Measurements from ENCODE around the gene MUSTN1. TPM values are rescaled to one million over a fixed set of nuclear protein-coding genes. Genes with fewer than 3 reads are reported as not detected.

The MUSTN1 gene
- total and polyA plus RNA-seq, 2 of the 13 experiments (the other 11 are each of a cell fraction or from before 2014, with no cell fraction given) = 0.84 to 1.4 TPM

GRCh38 chr3:52794612-52795099, 40.2 kb downstream of the MUSTN1 start, which contains the start of gene ITIH3 (continued):
- TF ChIP-seq ZNF747 (CRISPR knock-in tag; IDR thresholded peaks at IDR 0.05; ENCODE audit: borderline replicate concordance) = no peak
- TF ChIP-seq YY1 (IDR thresholded peaks at IDR 0.05; ENCODE audit: insufficient read depth, insufficient replicate concordance, low read depth, low read length) = peak; percentile 35
- TF ChIP-seq EP300 (IDR thresholded peaks at IDR 0.05; ENCODE audit: low read depth in 2 of 2, low read length in 2 of 2) = peak in 1 of 2 experiments; percentile 45; a peak in 1 of 4 replicates
- TF ChIP-seq EP300 (CRISPR knock-in tag; IDR thresholded peaks at IDR 0.05; ENCODE audit: borderline replicate concordance) = no peak
- TF ChIP-seq LBX2 (CRISPR knock-in tag; IDR thresholded peaks at IDR 0.05; ENCODE audit: borderline replicate concordance) = no peak
- 0 out of 2 replicates have a peak, but pooled peaks have one; percentile 52 for TF ChIP-seq ZNF446 (CRISPR knock-in tag; IDR thresholded peaks at IDR 0.05)
- no peak for TF ChIP-seq ZNF513 (CRISPR knock-in tag; conservative IDR thresholded peaks at IDR 0.05)
- TF ChIP-seq IKZF5 (CRISPR knock-in tag; IDR thresholded peaks at IDR 0.05) = 0 out of 2 replicates have a peak, but pooled peaks have one; percentile 38
- TF ChIP-seq RAD51 (IDR thresholded peaks at IDR 0.05; ENCODE audit: borderline replicate concordance) = no peak
- no peak for TF ChIP-seq ZNF674 (CRISPR knock-in tag; IDR thresholded peaks at IDR 0.05; ENCODE audit: low read depth)
- TF ChIP-seq ZFX (CRISPR knock-in tag; IDR thresholded peaks at IDR 0.05; ENCODE audit: low read depth) = peak; percentile 85
- no peak for TF ChIP-seq HOXA9 (CRISPR knock-in tag; IDR thresholded peaks at IDR 0.05; ENCODE audit: borderline replicate concordance)
- no peak for TF ChIP-seq MTA3 (CRISPR knock-in tag; IDR thresholded peaks at IDR 0.05)
- peak; percentile 32; the same call in 1 of the 2 replicates for TF ChIP-seq CHD4 (IDR thresholded peaks at IDR 0.05; ENCODE audit: borderline replicate concordance, low read length)
- TF ChIP-seq IRF1 (CRISPR knock-in tag; IDR thresholded peaks at IDR 0.05; ENCODE audit: low read depth) = no peak
- TF ChIP-seq THAP7 (CRISPR knock-in tag; IDR thresholded peaks at IDR 0.05) = no peak
- TF ChIP-seq RBM22 (optimal IDR thresholded peaks at IDR 0.05; ENCODE audit: low read length) = no peak
- TF ChIP-seq ZNF558 (CRISPR knock-in tag; IDR thresholded peaks at IDR 0.05; ENCODE audit: borderline replicate concordance) = no peak
- TF ChIP-seq SMAD1 (CRISPR knock-in tag; IDR thresholded peaks at IDR 0.05; ENCODE audit: borderline replicate concordance, low read depth) = no peak
- no peak; the same call in 1 of the 2 replicates for TF ChIP-seq HMG20B (CRISPR knock-in tag; conservative IDR thresholded peaks at IDR 0.05)
- no peak for TF ChIP-seq ZNF276 (CRISPR knock-in tag; IDR thresholded peaks at IDR 0.05; ENCODE audit: low read depth)
- TF ChIP-seq ZNF749 (CRISPR knock-in tag; IDR thresholded peaks at IDR 0.05; ENCODE audit: borderline replicate concordance) = peak; percentile 62; the same call in 1 of the 2 replicates
